NK-92 treated with Interleukin-12 subunit alpha and Interleukin-12 subunit beta, amount 100 ng/mL, for 24 hours (cell line): ENCODE results near the gene MGMT.

ENCODE experiments used
- DNase-seq: peaks from one replicate; lab custom pipeline; 2025; lab: John Stamatoyannopoulos, UW

The MGMT gene

DNA sequence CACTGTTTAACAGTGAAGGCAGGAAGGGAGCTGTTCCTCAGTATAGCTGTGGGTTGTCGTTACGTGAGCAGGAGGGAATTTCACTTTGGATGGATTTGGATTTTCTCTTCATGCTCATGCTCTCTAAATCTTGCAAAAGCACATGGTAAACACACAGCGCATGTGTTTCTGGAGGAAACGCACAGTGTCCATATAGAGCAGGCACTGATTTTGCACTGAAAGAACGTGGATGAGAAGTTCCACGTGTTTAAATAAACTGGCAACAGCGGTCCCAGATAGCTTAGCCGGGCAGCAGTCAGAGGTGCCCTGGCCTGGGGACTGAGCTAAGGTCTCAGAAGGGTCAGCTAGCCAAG lies 188.6 kb downstream of the MGMT start:
- no peak for DNase-seq

DNA sequence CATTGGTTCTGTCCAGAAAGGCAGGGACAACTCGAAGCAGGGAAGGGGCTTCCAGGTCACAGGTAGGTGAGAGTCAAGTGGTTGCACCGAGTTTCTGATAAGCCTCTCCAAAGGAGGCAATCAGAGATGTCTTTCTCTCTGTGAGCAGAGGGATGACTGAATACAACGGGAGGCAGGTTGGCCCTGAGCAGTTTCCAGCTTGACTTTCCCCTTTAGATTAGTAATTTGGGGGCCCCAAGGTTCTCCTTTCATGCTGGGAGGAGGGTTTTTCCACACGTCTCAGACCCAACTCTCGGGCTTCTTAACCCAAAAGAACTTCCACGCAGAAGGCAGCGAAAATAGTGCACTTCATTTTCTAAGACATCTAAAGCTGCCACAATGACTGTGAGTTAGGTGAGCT lies 189.6 kb downstream of the MGMT start:
- DNase-seq: no peak

DNA sequence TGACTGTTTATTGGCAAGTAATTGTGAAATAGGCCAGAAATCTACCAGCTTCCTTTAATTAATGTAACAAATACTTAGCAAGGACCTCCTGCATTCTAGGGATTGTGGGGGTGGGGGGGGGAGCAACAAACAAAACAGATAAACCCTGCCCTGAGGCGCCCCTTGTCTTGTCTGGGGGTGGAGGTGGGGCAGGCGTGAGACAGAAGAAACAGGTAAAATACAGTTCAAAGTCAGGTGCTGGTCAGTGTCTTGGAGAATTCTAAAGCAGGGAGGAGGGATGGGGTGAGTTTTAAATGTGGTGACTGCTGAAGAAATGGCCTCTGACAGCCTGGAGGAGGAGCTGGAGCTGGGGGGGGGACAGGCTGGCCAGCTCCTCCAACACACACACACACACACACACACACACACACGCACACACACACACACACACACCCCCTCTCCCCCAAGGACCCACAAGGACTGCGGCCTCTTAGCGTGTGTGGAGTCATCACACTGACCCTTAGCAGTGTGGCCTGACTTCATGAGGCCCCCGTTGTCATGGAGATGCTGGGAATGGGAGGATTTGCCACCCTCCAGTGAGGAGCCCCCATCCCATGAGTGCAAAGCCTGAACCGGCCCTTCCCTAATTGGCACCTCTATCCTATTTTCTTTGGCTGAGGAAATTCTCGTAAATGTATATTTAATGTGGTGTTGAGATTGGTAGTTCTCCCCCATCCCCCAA lies 190.4 kb downstream of the MGMT start:
- DNase-seq: no peak

- DNase-seq: no peak
These were observed 191.5 kb downstream of the MGMT start for GRCh38 chr10:129658376-129659072.

DNA sequence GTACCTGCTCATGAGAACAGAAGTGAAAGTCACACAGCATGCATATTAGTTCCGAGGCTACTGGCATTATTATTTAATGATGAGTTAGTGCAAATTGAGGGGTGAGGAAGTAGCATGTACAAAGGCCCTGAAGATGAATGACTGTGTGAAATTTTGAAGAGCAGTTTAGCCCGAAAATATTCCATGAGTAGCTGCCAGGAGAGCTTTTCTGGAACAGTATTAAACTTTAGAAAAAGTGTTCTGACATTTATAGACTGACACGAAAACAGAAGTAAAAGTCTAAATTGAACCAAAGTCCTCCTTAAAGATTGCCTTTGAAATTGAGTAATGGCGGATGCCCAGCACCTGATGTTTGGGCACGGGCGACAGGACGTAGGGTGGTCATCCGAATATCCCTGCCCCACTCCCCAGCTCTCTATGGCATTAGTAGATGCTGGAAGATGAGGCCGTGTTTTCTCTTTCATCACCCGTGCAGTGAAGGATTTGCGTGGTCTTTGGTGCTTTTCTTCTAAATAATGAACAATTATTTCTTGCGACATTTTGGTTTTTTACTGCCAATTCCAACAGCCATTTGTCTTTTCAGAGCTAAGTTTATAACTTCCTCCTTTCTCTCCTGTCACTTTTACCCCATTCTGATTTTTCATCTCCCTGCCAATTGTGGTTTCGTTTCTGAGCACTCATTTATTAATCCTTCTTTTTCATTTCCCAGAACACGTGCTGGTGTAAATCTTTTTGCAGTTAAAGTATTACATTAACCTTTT lies 192.6 kb downstream of the MGMT start:
- no peak for DNase-seq

DNA sequence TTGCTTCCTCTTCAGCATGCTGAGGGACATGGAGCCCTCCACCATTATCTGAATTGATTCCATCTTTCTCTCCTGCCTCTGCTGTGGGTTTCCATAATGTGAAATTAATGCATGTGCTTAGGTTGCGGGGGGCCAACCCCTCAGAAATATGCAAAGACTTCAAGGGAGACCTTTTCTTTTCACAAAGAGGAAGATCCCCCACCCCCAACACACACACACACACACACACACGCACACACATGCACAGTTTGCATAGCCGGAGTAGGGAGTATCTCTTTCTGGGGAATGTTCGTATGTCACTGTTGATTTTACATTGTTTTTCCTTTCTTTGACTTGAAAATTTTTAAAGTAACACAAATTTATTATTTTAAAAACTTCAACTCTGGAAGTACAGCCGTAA lies 193.5 kb downstream of the MGMT start:
- DNase-seq: no peak

- no peak for DNase-seq
These were observed 195.4 kb downstream of the MGMT start for GRCh38 chr10:129662426-129662825.

GRCh38 chr10:129670124-129670523 lies 203.1 kb downstream of the MGMT start:
- no peak for DNase-seq

- no peak for DNase-seq
These were observed 206.3 kb downstream of the MGMT start for GRCh38 chr10:129673292-129673691.

GRCh38 chr10:129675027-129675769 lies 208.2 kb downstream of the MGMT start:
- no peak for DNase-seq

DNA sequence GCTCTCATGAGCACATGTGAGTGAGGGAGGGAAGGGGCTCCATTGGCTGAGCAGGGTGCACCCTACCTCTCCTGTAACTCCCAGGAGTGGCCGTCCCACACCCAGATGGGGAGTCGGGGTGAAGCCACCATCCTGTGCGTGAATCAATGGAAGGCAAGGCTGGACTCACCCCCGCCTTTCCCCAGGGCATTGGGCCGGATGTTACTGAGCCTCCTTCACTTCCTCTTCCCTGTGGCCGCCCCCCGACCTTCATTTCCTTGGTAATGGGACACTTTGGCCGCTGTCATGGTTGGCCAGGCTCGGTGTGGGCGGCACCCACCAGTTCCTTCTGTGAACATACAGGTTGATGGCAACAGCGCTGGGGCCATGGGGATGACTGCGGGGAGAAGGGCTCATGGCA lies 209.0 kb downstream of the MGMT start:
- DNase-seq: no peak

GRCh38 chr10:129677377-129677927 lies 210.4 kb downstream of the MGMT start:
- DNase-seq: no peak

DNA sequence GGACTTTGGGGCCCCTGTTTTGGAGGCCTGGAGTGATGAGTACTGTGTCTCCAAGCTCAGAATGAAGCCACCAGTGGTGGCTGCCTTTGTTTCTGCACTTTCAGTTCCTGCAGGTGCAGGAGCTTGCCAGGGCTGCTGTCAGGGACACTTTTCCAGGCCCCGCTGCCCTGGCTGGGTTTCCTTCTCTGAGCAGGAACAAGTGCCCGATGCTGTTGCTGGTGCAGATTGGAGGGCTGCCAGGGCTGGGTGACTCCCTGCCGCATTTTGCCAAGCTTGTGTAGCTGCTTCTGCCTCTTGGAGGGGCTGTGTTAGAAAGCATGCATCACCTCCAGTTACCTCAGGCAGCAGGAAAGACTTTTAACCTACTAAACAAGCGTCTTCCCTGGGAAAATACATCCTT lies 211.1 kb downstream of the MGMT start:
- no peak for DNase-seq

DNA sequence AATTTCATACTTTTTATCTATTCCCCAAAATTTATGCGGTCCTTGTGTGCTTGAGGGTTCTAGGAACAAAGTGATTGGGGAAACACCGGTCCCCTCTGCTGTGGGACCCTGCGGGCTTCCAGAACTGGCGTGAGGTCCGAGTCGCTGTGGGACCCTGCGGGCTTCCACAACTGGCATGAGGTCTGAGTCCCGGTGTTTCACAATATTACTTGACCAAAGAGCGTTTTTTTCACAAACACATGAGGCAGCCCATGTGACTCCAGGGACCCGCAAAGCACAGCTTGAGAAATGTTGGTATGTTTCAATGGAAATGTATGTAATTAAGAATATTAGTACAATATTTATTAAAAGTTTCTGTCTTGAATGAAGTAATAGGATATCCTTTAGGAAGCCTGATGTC lies 212.2 kb downstream of the MGMT start:
- DNase-seq: no peak

DNA sequence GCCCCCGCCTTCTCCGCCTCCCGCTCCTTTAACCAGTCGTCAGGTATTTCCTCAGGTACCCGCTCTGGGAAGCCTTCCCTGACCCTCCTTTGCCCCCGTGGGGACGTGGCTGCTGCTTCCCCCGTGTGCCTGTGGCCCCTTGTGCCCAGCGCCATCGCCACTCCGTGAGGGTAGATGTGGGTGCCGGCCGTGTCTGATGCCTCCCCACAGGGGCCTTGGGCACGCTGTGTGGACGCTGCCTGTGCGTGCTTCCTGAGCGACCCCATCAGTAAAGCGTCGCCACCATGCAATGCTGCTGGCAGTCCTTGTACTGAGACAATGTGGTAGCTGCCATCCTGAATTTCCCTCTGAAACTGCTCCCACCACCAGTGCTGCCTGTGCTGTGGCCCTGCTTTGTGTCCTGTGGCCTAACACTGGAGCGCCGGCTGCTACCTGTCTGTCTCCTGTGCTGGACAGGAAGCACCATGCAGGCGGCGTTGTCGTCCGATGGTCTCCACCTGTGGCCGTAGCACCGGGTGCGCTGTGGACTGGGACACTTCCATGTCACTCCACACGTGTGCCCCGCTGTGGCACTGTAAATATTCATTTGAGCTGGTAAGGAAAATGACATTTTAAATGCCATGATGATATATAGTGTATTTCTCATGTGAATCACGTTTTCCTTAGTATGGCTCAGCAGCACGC lies 213.8 kb downstream of the MGMT start:
- DNase-seq: no peak

GRCh38 chr10:129681856-129682255 lies 214.8 kb downstream of the MGMT start:
- no peak for DNase-seq

GRCh38 chr10:129683519-129683918 lies 216.5 kb downstream of the MGMT start:
- DNase-seq: no peak

- DNase-seq: no peak
These were observed 216.9 kb downstream of the MGMT start for GRCh38 chr10:129683920-129684319.

DNA sequence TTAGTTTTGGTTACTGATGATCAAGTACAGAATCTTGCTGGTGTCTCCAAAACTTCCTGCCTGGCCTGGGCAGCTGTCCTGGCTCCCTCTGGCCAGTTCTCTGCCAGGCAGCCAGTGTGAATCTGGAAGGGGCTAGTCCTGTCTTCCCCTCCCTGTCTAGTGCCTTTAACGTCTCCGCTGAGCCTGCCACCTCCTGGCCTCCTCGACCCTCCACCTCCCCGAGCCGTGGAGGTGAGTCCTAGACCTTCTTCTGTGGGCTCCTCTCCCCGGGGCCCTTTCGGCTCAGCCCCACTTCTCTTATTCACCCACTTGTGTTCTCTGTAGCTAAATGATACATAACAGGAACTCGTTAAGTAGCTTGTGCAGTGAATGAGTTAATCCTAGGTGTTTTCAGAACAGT lies 218.2 kb downstream of the MGMT start:
- no peak for DNase-seq

DNA sequence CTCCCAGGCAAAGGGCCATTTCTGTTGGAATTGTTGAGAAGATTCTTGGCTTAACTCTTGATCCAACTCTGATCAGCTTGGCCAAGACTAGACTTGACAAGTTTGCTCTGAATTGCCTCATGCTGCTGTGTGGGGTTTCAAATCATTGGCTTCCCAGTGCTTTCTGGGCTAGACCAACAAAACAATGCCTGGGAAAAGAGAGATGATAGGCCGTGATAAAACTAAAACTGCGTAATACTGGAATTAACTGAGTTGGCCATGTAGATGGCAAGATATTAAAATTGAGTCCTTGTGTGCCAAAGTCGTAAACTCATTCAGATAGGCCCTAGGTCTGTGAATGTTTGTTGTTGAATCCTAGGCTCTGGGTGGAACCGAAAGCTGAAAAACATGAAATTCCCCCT lies 222.6 kb downstream of the MGMT start:
- DNase-seq: no peak

- no peak for DNase-seq
These were observed 223.4 kb downstream of the MGMT start for GRCh38 chr10:129690248-129691070.
